Measurements from ENCODE around the gene CEP76. TPM values are rescaled to one million over a fixed set of nuclear protein-coding genes. Genes with fewer than 3 reads are reported as not detected.

Gene CEP76
- total and polyA plus RNA-seq, 2 experiments from 2014 or later = 11.2 to 25.9 TPM

DNA sequence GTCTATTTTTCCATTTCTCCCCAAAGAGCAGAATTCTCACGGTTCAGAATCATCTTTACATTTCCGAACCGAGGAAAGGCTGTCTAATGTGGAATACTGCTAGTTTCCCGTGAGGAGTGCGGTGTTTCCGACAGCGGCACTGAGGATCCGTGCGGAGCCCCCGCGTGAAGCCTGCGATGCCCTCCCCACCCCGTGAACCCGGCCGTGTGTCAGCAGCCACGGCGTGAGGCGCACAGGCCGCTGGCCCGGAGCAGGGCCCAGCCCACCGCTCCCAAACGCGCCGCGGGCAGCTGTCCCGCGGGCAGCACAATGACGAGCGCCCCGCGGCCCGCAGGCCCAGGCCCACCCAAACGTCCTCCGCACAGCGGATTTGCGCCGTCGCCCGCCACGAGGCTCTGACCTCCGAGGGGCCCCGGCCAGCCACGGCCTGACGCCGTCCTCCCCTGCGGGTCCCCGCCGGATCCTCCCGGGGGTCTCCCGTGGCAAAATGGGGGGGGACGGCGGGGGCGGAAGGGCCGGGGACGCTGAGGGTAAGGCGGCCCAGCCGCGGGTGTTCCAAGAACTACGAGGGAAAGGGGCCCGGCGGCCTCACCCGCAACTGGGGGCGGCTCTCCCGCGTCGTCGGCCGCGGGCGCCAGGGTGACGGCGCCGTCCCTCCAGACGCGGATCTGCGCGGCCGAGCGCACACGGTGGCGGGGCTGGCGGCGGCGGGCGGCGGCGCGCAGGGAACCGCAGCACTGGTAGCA is 45.4 kb downstream of the CEP76 start:
- H4K20me1 ChIP-seq (replicated peaks; ENCODE audit: insufficient read depth) = peaks cover 5% of the 10 kb centered on the region; the same call in 1 of the 2 replicates
- peaks cover 14% of the 10 kb centered on the region for H3K4me1 ChIP-seq (ENCODE audit: insufficient read depth)
- peaks cover 31% of the 10 kb centered on the region for H3K4me1 Mint-ChIP-seq
- peak overlapping the region; percentile 73; the same call in 1 of the 2 replicates for H2AFZ ChIP-seq
- peaks cover 21% of the 10 kb centered on the region for H3K27me3 ChIP-seq (ENCODE audit: insufficient read depth)
- H3K79me2 ChIP-seq (replicated peaks; ENCODE audit: insufficient read depth) = peaks cover 36% of the 10 kb centered on the region
- peak overlapping the region; percentile 68 for H3K4me3 Mint-ChIP-seq
- DNase-seq (ENCODE audit: low spot score) = peak; percentile 50
- peak overlapping the region; percentile 68 for H3K4me3 ChIP-seq
- H3K27me3 Mint-ChIP-seq (ENCODE audit: insufficient read depth, low read depth, poor library complexity) = peaks cover 24% of the 10 kb centered on the region
- peak overlapping the region; percentile 78 for H3K4me2 ChIP-seq
- H3K36me3 ChIP-seq (ENCODE audit: insufficient read depth) = no peaks in the 10 kb centered on the region
- H3K9me2 ChIP-seq (ENCODE audit: insufficient read depth) = no peaks in the 10 kb centered on the region
- H3K9me3 Mint-ChIP-seq = no peaks in the 10 kb centered on the region; the same call in 2 of the 3 replicates
- peaks cover 3% of the 10 kb centered on the region; the same call in 1 of the 3 replicates for H3K36me3 Mint-ChIP-seq (ENCODE audit: low read depth)
- H3K27ac Mint-ChIP-seq = no peak overlapping the region
- TF ChIP-seq CREB1 (CRISPR knock-in tag; IDR thresholded peaks at IDR 0.05; ENCODE audit: low read depth) = no peak
- TF ChIP-seq JUNB (IDR thresholded peaks at IDR 0.05; ENCODE audit: unreplicated experiment) = no peak
- peak; percentile 66 for TF ChIP-seq EZH2 (IDR thresholded peaks at IDR 0.05; ENCODE audit: low read depth, unreplicated experiment)
- no peak for TF ChIP-seq ZNF114 (CRISPR knock-in tag; IDR thresholded peaks at IDR 0.05)
- TF ChIP-seq NANOG (IDR thresholded peaks at IDR 0.05; ENCODE audit: borderline replicate concordance) = no peak
- H3F3A ChIP-seq (replicated peaks; ENCODE audit: low read depth) = peaks cover 7% of the 10 kb centered on the region
- no peak overlapping the region for H3K27ac ChIP-seq (ENCODE audit: low read depth)
- peak; percentile 53 for ATAC-seq

DNA sequence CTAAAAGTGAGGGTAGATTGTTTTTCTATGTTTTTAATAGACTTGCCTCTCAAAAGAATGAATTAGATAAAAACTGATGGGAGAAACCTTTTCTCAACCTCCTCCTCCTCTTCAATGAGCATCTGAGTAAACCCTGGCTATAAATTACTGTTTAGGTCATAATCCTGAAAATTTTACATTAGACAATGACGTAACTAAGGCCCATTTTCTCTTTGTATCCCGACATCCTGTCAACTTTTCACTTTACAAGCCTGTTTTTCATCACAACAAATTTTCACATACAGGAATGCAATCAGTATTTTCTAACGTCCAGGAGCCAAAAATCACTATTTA is 46.0 kb downstream of the CEP76 start:
- Histone ChIP-seq H3K27ac (ENCODE audit: low read depth) (no peak overlapping the region), H3K4me2 (peak overlapping the region; percentile 78), H3K9me2 (ENCODE audit: insufficient read depth) (no peaks in the 10 kb centered on the region), H3K4me3 (peak overlapping the region; percentile 68), H3K27me3 (ENCODE audit: insufficient read depth) (peaks cover 21% of the 10 kb centered on the region), H4K20me1 (replicated peaks; ENCODE audit: insufficient read depth) (peaks cover 5% of the 10 kb centered on the region; the same call in 1 of the 2 replicates), H3K4me1 (ENCODE audit: insufficient read depth) (peaks cover 19% of the 10 kb centered on the region), H3K36me3 (ENCODE audit: insufficient read depth) (no peaks in the 10 kb centered on the region), H3K79me2 (replicated peaks; ENCODE audit: insufficient read depth) (peaks cover 36% of the 10 kb centered on the region), H2AFZ (no peak overlapping the region), H3F3A (replicated peaks; ENCODE audit: low read depth) (peaks cover 7% of the 10 kb centered on the region)
- H3K36me3 Mint-ChIP-seq (ENCODE audit: low read depth) = peaks cover 3% of the 10 kb centered on the region; the same call in 1 of the 3 replicates
- peaks cover 26% of the 10 kb centered on the region for H3K27me3 Mint-ChIP-seq (ENCODE audit: insufficient read depth, low read depth, poor library complexity)
- TF ChIP-seq STAT1 (IDR thresholded peaks at IDR 0.05; ENCODE audit: unreplicated experiment) = no peak
- no peak for ATAC-seq
- DNase-seq (ENCODE audit: low spot score) = no peak
- no peaks in the 10 kb centered on the region; the same call in 1 of the 3 replicates for H3K9me3 Mint-ChIP-seq
- H3K4me1 Mint-ChIP-seq = peaks cover 36% of the 10 kb centered on the region
- H3K27ac Mint-ChIP-seq = no peak overlapping the region
- H3K4me3 Mint-ChIP-seq = peak overlapping the region; percentile 68

DNA sequence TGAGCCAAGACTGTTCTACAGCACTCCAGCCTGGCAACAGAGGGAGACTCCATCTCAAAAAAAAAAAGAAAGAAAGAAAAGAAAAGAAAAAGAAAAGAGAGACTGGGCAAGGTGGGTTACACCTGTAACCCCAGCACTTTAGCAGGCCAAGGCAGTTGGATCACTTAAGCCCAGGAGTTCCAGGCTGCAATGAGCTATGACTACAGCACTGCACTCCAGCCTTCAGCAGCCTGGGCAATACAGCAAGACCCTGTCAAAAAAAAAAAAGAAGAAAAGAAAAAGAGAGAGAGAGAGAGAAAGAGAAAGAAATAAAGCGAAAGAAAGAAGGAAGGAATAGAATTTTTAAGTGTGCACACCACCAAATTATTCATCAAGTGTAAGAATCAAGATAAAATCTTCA is 47.6 kb downstream of the CEP76 start:
- ATAC-seq (no peak), DNase-seq (ENCODE audit: low spot score) (no peak)
- H3K4me1 Mint-ChIP-seq = peaks cover 39% of the 10 kb centered on the region
- Histone ChIP-seq H3K4me1 (ENCODE audit: insufficient read depth) (peaks cover 25% of the 10 kb centered on the region), H3F3A (replicated peaks; ENCODE audit: low read depth) (peaks cover 7% of the 10 kb centered on the region), H3K4me2 (no peak overlapping the region), H2AFZ (no peak overlapping the region), H3K27me3 (ENCODE audit: insufficient read depth) (peaks cover 21% of the 10 kb centered on the region), H4K20me1 (replicated peaks; ENCODE audit: insufficient read depth) (peaks cover 5% of the 10 kb centered on the region; the same call in 1 of the 2 replicates), H3K79me2 (replicated peaks; ENCODE audit: insufficient read depth) (peaks cover 43% of the 10 kb centered on the region), H3K4me3 (no peak overlapping the region), H3K36me3 (ENCODE audit: insufficient read depth) (no peaks in the 10 kb centered on the region), H3K9me2 (ENCODE audit: insufficient read depth) (no peaks in the 10 kb centered on the region), H3K27ac (ENCODE audit: low read depth) (no peak overlapping the region)
- peaks cover 3% of the 10 kb centered on the region; the same call in 1 of the 3 replicates for H3K36me3 Mint-ChIP-seq (ENCODE audit: low read depth)
- no peak overlapping the region for H3K27ac Mint-ChIP-seq
- H3K27me3 Mint-ChIP-seq (ENCODE audit: insufficient read depth, low read depth, poor library complexity) = peaks cover 26% of the 10 kb centered on the region
- H3K9me3 Mint-ChIP-seq = no peaks in the 10 kb centered on the region; the same call in 1 of the 3 replicates
- H3K4me3 Mint-ChIP-seq = no peak overlapping the region
- TF ChIP-seq ZNF462 (CRISPR knock-in tag; IDR thresholded peaks at IDR 0.05) (no peak), EZH2phosphoT487 (IDR thresholded peaks at IDR 0.05; ENCODE audit: unreplicated experiment) (no peak)
